GM12892 (cell line): ENCODE data around the gene KIAA1755.

Experiments
- POLR2A ChIP-seq: IDR thresholded peaks from 2 replicates; pipeline ENCODE4 v1.6.1; 2011; ENCODE audit warnings: low read depth, low read length, control low read depth
- POLR2AphosphoS5 ChIP-seq: IDR thresholded peaks from 2 replicates; pipeline ENCODE4 v1.6.1; 2011; ENCODE audit warnings: low read depth, low read length, control low read depth
- TAF1 ChIP-seq: IDR thresholded peaks from 2 replicates; pipeline ENCODE4 v1.6.1; 2011; ENCODE audit warnings: low read depth, mild to moderate bottlenecking, control low read depth, low read length, borderline replicate concordance

- no peak for TF ChIP-seq POLR2AphosphoS5
- no peak for TF ChIP-seq POLR2A
- no peak for TF ChIP-seq TAF1
These were observed 52.0 kb downstream of the KIAA1755 start for GRCh38 chr20:38208523-38208922.
